ENCODE results near the gene PCDH15.

The PCDH15 gene

DNA sequence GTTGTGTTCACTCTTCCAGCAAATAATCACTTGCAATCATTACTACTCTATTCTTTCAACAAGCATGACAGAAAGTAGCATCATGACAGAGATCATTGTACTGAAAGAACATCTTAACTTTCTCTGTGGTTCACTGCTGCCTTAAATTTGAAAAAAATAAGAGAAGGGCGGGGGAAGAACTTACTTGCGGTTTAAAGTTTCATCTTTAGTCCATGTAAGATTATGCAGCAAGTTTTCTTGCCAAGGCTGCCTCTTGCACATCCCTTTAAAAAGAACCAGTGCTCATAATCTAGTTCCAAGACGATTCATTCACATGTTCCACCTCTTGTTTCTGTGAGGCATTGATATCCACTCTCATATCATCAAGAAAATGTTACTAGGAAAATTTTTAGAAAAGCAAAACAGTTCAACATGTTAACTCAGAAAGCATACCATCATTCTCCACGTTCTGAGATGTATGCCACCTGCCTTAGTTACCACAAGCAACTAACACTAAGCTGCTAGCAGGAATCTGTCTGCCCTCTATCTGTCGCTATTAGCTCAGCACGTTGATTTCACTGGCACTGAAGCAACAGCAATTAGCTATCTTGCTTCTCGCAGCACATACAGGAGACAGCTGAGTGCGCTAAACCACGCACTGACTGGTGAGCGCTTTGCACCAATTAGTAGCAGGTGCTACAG is at the start of gene PCDH15:
Gene PCDH15 (minus strand): TSS at position 491 of the 681 bp plus-strand sequence. CDS start 136,969 bp downstream, outside the sequence.
- Histone ChIP-seq H3K27me3 (no peaks in the 10 kb centered on the region), H3K36me3 (no peaks in the 10 kb centered on the region), H3K27ac (no peak within 1 kb of the TSS), H3K4me1 (ENCODE audit: control insufficient read depth in 1 of 2, insufficient read depth in 1 of 2, low read depth in 1 of 2, low read length in 1 of 2) (no peaks in the 10 kb centered on the region), H3K4me3 (ENCODE audit: low read depth in 1 of 2, low read length in 1 of 2) (no peak within 1 kb of the TSS), H3K9me3 (no peaks in the 10 kb centered on the region)
- no peak for TF ChIP-seq CTCF (IDR thresholded peaks at IDR 0.05)

GRCh38 chr10:54843932-54844331 is 42.9 kb upstream of the PCDH15 start:
- H3K4me3 ChIP-seq (ENCODE audit: low read depth in 1 of 2, low read length in 1 of 2) = no peak overlapping the region
- no peaks in the 10 kb centered on the region for H3K36me3 ChIP-seq
- H3K27ac ChIP-seq = no peak overlapping the region
- TF ChIP-seq CTCF (IDR thresholded peaks at IDR 0.05) = no peak
- no peaks in the 10 kb centered on the region for H3K4me1 ChIP-seq (ENCODE audit: control insufficient read depth in 1 of 2, insufficient read depth in 1 of 2, low read depth in 1 of 2, low read length in 1 of 2)
- no peaks in the 10 kb centered on the region for H3K27me3 ChIP-seq
- H3K9me3 ChIP-seq = no peaks in the 10 kb centered on the region

- Histone ChIP-seq H3K4me3 (ENCODE audit: low read depth in 1 of 2, low read length in 1 of 2) (no peak overlapping the region), H3K4me1 (ENCODE audit: control insufficient read depth in 1 of 2, insufficient read depth in 1 of 2, low read depth in 1 of 2, low read length in 1 of 2) (no peaks in the 10 kb centered on the region), H3K9me3 (no peaks in the 10 kb centered on the region), H3K27ac (no peak overlapping the region), H3K27me3 (no peaks in the 10 kb centered on the region), H3K36me3 (no peaks in the 10 kb centered on the region)
- no peak for TF ChIP-seq CTCF (IDR thresholded peaks at IDR 0.05)
Observed at GRCh38 chr10:54843085-54843646, 42.1 kb upstream of the PCDH15 start.

DNA sequence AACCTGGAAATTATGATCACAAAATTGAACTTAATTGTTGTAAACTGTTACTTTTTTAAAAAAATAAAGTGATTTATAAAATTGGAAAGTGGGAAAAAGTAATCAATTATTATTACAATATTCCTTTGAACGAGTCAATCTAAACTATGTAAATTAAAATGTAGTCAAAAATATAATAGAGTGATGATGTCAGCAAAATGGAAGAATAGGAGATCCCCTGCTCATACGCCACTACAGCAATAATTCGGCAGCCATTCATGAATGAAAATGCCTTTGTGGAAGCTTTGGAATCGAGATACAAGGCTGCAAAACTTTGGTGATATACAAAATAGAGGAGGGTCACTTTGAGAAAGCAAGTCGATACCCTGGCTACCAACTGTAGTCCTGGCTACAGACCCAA is 36.4 kb upstream of the PCDH15 start:
- no peak overlapping the region for H3K4me3 ChIP-seq (ENCODE audit: low read depth in 1 of 2, low read length in 1 of 2)
- no peaks in the 10 kb centered on the region for H3K4me1 ChIP-seq (ENCODE audit: control insufficient read depth in 1 of 2, insufficient read depth in 1 of 2, low read depth in 1 of 2, low read length in 1 of 2)
- no peak overlapping the region for H3K27ac ChIP-seq
- no peaks in the 10 kb centered on the region for H3K36me3 ChIP-seq
- H3K27me3 ChIP-seq = no peaks in the 10 kb centered on the region
- no peaks in the 10 kb centered on the region for H3K9me3 ChIP-seq
- TF ChIP-seq CTCF (IDR thresholded peaks at IDR 0.05) = no peak

GRCh38 chr10:54833029-54833428 is 32.0 kb upstream of the PCDH15 start:
- no peaks in the 10 kb centered on the region for H3K36me3 ChIP-seq
- H3K27ac ChIP-seq = no peak overlapping the region
- no peak overlapping the region for H3K4me3 ChIP-seq (ENCODE audit: low read depth in 1 of 2, low read length in 1 of 2)
- no peaks in the 10 kb centered on the region for H3K27me3 ChIP-seq
- no peaks in the 10 kb centered on the region for H3K4me1 ChIP-seq (ENCODE audit: control insufficient read depth in 1 of 2, insufficient read depth in 1 of 2, low read depth in 1 of 2, low read length in 1 of 2)
- no peaks in the 10 kb centered on the region for H3K9me3 ChIP-seq
- TF ChIP-seq CTCF (IDR thresholded peaks at IDR 0.05) = no peak

All from neutrophil (primary cell).